MCF 10A (cell line): ENCODE data around the gene ECHDC1. TPM values are rescaled to one million over a fixed set of nuclear protein-coding genes. Genes with fewer than 3 reads are reported as not detected.

Experiments
- BruUV-seq: library from RNA; stranded (reverse); fragments of 400-500 nt; replicated peaks from 2 replicates; lab custom pipeline; 2021; lab: Mats Ljungman, UMichigan
- CTCF ChIA-PET: fragments of 300-600 bp; sonication (Branson Sonifier 250); formaldehyde crosslinking; extraction: SDS; loops from one replicate; lab custom pipeline; 2021; ENCODE audit warnings: antibody characterized with exemption, inconsistent platforms; lab: Yijun Ruan, JAX
- POLR2A ChIA-PET: fragments of 300-600, 350-650 bp; sonication (Branson Sonifier 250); formaldehyde crosslinking; extraction: SDS; loops from one replicate; lab custom pipeline; 2020; ENCODE audit warnings: antibody characterized with exemption, inconsistent platforms; lab: Yijun Ruan, JAX
- DNase-seq: peaks from one replicate; pipeline ENCODE4 v3.0.0-alpha.2; 2018; ENCODE audit not compliant: unreplicated experiment
- H3K27ac Mint-ChIP-seq: one replicate; pipeline ENCODE4 v1.8.0; 2022; ENCODE audit warnings: mild to moderate bottlenecking, low read depth, mixed read lengths; ENCODE audit not compliant: unreplicated experiment
- H3K27me3 Mint-ChIP-seq: one replicate; pipeline ENCODE4 v1.8.0; 2022; ENCODE audit warnings: mixed read lengths; ENCODE audit not compliant: insufficient read depth, unreplicated experiment
- H3K36me3 Mint-ChIP-seq: one replicate; pipeline ENCODE4 v1.8.0; 2022; ENCODE audit warnings: mild to moderate bottlenecking, moderate library complexity, mixed read lengths; ENCODE audit not compliant: insufficient read depth, unreplicated experiment
- H3K4me1 Mint-ChIP-seq: one replicate; pipeline ENCODE4 v1.8.0; 2022; ENCODE audit warnings: mixed read lengths; ENCODE audit not compliant: insufficient read depth, unreplicated experiment
- H3K4me3 Mint-ChIP-seq: one replicate; pipeline ENCODE4 v1.8.0; 2022; ENCODE audit warnings: mild to moderate bottlenecking, moderate library complexity, mixed read lengths; ENCODE audit not compliant: unreplicated experiment
- H3K9me3 Mint-ChIP-seq: one replicate; pipeline ENCODE4 v1.8.0; 2022; ENCODE audit warnings: mixed read lengths; ENCODE audit not compliant: unreplicated experiment
- CTCF ChIP-seq: fragments of 200-600 bp; IDR thresholded peaks from one replicate; pipeline ENCODE4 v1.8.0; 2022; ENCODE audit warnings: antibody characterized with exemption, mild to moderate bottlenecking; ENCODE audit not compliant: unreplicated experiment
- intact Hi-C: fragments of 100-400 bp; cut with micrococcal nuclease; formaldehyde crosslinking; loops from 2 replicates; pipeline ENCODE4 v1.14.1; 2022
- total RNA-seq: library from RNA; stranded (reverse); gene quantifications from 2 replicates; pipeline ENCODE4 v1.2.3, GENCODE V29; 2022

The ECHDC1 gene
- total RNA-seq, 1 experiment from 2014 or later = 70.7 TPM

GRCh38 chr6:127266892-127267645 lies 76.3 kb downstream of the ECHDC1 start:
- H3K9me3 Mint-ChIP-seq = no peaks in the 10 kb centered on the region
- TF ChIP-seq CTCF = no peak
- DNase-seq = peak; percentile 56

DNA sequence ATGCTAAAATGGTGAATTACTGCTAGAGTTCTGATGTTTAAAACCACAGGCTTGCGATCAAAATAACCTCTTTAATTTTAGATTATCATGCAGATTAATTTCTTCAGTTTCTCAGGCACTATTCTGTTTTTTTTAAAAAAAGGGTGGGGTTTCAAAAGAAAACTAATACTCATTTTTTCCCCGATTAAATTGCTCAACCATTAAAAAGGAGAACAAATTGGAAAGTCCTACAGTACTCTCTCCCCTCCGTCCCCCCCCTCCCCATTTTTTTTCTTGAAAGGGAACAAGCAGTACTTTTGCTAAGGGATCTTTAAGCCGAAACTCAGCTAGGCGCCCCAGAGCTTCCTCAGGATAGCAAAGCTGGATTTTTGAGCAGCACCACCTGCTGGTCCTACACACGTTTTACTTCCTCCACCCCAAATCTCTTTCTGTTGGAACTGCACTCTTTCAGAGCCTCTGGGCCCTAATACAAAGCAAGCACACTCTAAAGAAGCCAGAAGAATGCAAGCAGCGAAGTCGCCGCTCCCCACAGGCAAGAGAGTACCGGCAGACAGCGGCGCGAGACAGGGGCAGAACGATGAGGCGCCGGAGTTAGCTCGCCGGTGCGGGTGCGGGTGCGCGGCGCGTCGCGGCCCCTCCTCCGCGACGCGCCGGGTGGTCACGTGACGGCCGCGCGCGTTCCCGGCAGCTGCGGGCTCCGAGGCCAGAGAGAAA lies 77.1 kb downstream of the ECHDC1 start, which contains the start of gene RNF146:
TSS of gene RNF146 (plus strand) at position 687 of the 714 bp plus-strand sequence. CDS start 13,475 bp downstream, outside the sequence.
- H3K4me3 Mint-ChIP-seq = peak within 1 kb of the TSS; percentile 85
- ChIA-PET CTCF (interaction anchor here (0.5 to 3.0 kb wide), 33 partner anchors 9 to 1418 kb away, joined by 3 to 20 read pairs (median 4); partner anchors contain the start of gene MTCL3), POLR2A (interaction anchor here (0.6 to 1.9 kb wide), 24 partner anchors 9 to 1487 kb away, joined by 3 to 15 read pairs (median 4); partner anchors contain the start of genes ECHDC1, KIAA0408 and TRMT11)
- H3K27ac Mint-ChIP-seq = peak within 1 kb of the TSS; percentile 92
- no peaks in the 10 kb centered on the region for H3K9me3 Mint-ChIP-seq
- TSS peak; percentile 13 for BruUV-seq
- peak; percentile 81 for DNase-seq
- no peaks in the 10 kb centered on the region for H3K36me3 Mint-ChIP-seq
- H3K27me3 Mint-ChIP-seq = no peaks in the 10 kb centered on the region
- peaks cover 4% of the 10 kb centered on the region for H3K4me1 Mint-ChIP-seq
- peak; percentile 69 for TF ChIP-seq CTCF
- intact Hi-C loops = loop anchor here (2.0 kb wide), 1 partner anchor 80 kb away; no protein-coding TSS in a partner anchor

More at GRCh38 chr6:127266892-127267645, 76.3 kb downstream of the ECHDC1 start:
- Mint-ChIP-seq H3K36me3 (no peaks in the 10 kb centered on the region), H3K4me3 (peak overlapping the region; percentile 85), H3K27me3 (no peaks in the 10 kb centered on the region), H3K27ac (peak overlapping the region; percentile 92), H3K4me1 (peaks cover 8% of the 10 kb centered on the region)
- BruUV-seq = no TSS peak
- intact Hi-C loops = loop anchor here (2.0 kb wide), 1 partner anchor 80 kb away; no protein-coding TSS in a partner anchor
- POLR2A ChIA-PET = interaction anchor here (0.6 to 1.9 kb wide), 25 partner anchors 8 to 1488 kb away, joined by 3 to 15 read pairs (median 3); partner anchors contain the start of genes ECHDC1, KIAA0408 and TRMT11
- CTCF ChIA-PET = interaction anchor here (0.5 to 3.0 kb wide), 30 partner anchors 8 to 1253 kb away, joined by 3 to 20 read pairs (median 4); partner anchors contain the start of gene MTCL3

DNA sequence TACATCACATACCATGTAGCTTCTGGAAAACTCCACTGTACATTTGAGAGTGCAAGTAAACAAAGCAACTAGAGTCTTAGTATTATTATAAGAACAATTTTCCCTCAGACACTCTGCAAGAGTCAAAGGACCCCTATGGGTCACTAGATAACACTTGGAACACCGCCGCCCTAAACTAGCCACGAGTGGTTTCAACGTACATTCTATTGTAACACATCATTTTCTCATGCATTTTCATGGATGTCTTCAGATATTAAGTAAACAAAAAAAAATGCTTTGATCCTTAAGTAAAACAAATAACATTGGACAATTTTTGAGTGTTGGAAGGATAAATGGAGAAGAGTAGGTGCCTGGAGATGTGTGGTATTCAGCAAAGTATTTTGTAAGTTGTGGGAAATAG lies 79.9 kb downstream of the ECHDC1 start:
- CTCF ChIA-PET = no interaction called here
- H3K4me3 Mint-ChIP-seq = no peak overlapping the region
- H3K9me3 Mint-ChIP-seq = no peaks in the 10 kb centered on the region
- peaks cover 6% of the 10 kb centered on the region for H3K36me3 Mint-ChIP-seq
- H3K27ac Mint-ChIP-seq = no peak overlapping the region
- TF ChIP-seq CTCF = no peak
- H3K27me3 Mint-ChIP-seq = no peaks in the 10 kb centered on the region
- intact Hi-C loops = no loop called here
- no peak for DNase-seq
- BruUV-seq = no TSS peak
- POLR2A ChIA-PET = interaction anchor here (1.7 kb wide), 1 partner anchor 12 kb away, joined by 4 read pairs; no protein-coding TSS in a partner anchor
- H3K4me1 Mint-ChIP-seq = no peaks in the 10 kb centered on the region
